Esophagus squamous epithelium (tissue), 4 donors: ENCODE measurements around the gene ABHD6.

Experiments
- POLR2A ChIP-seq, 4 donors: fragments of 450-650 bp; IDR thresholded peaks; one replicate each; pipeline ENCODE4 v1.6.1; 2017; ENCODE audit warnings: antibody characterized with exemption in 4 of 4, mild to moderate bottlenecking in 4 of 4, moderate library complexity in 3 of 4
- TF ChIP-seq, protein P1 (sequence below), 6 experiments: fragments of 450-650 bp in 4 of 6; fragments of 200-600 bp in 2 of 6; sonication (generic) in 2 of 6; IDR thresholded peaks; one replicate each; pipeline ENCODE4 v1.5.1; 2016 to 2019; ENCODE audit warnings: antibody characterized with exemption in 6 of 6, mild to moderate bottlenecking in 4 of 6, moderate library complexity in 4 of 6

GRCh38 chr3:58341376-58341775, 103.8 kb downstream of the ABHD6 start:
- TF ChIP-seq, protein P1, sequence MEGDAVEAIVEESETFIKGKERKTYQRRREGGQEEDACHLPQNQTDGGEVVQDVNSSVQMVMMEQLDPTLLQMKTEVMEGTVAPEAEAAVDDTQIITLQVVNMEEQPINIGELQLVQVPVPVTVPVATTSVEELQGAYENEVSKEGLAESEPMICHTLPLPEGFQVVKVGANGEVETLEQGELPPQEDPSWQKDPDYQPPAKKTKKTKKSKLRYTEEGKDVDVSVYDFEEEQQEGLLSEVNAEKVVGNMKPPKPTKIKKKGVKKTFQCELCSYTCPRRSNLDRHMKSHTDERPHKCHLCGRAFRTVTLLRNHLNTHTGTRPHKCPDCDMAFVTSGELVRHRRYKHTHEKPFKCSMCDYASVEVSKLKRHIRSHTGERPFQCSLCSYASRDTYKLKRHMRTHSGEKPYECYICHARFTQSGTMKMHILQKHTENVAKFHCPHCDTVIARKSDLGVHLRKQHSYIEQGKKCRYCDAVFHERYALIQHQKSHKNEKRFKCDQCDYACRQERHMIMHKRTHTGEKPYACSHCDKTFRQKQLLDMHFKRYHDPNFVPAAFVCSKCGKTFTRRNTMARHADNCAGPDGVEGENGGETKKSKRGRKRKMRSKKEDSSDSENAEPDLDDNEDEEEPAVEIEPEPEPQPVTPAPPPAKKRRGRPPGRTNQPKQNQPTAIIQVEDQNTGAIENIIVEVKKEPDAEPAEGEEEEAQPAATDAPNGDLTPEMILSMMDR (IDR thresholded peaks at IDR 0.05) = no peak
- no peak for TF ChIP-seq POLR2A (IDR thresholded peaks at IDR 0.05)
